Neural progenitor cell (in vitro differentiated cells): Measurements from ENCODE around the gene NPIPB2. TPM values are rescaled to one million over a fixed set of nuclear protein-coding genes. Genes with fewer than 3 reads are reported as not detected.
"Not testable (repeated sequence)": the region's sequence is repeated elsewhere in the genome, so short reads cannot be mapped to it uniquely, and the experiment has no call there.

ENCODE experiments used
- DNase-seq: peaks from one replicate; pipeline ENCODE4 v3.0.0-alpha.2; 2016; ENCODE audit warnings: low spot score
- H2AFZ ChIP-seq: fragments of 200-600 bp; sonication (generic); replicated peaks from 2 replicates; pipeline ENCODE4 v1.6.1; 2016; ENCODE audit warnings: antibody characterized with exemption
- H3F3A ChIP-seq: fragments of 200-600 bp; sonication (generic); 2 replicates; pipeline ENCODE4 v1.6.1; 2016; ENCODE audit warnings: antibody characterized with exemption, low read depth
- H3K27ac ChIP-seq: fragments of 200-600 bp; sonication (generic); 2 replicates; pipeline ENCODE4 v1.5.1; 2016; ENCODE audit warnings: mild to moderate bottlenecking
- H3K27me3 ChIP-seq: fragments of 200-600 bp; sonication (generic); 2 replicates; pipeline ENCODE4 v1.6.1; 2016; ENCODE audit warnings: mild to moderate bottlenecking, moderate library complexity
- H3K36me3 ChIP-seq: fragments of 200-600 bp; sonication (generic); 2 replicates; pipeline ENCODE4 v1.5.1; 2016
- H3K4me1 ChIP-seq: fragments of 200-600 bp; sonication (generic); 2 replicates; pipeline ENCODE4 v1.6.1; 2016; ENCODE audit warnings: mixed run types
- H3K4me2 ChIP-seq: fragments of 200-600 bp; sonication (generic); 2 replicates; pipeline ENCODE4 v1.6.1; 2016
- H3K4me3 ChIP-seq: fragments of 200-600 bp; sonication (generic); 2 replicates; pipeline ENCODE4 v1.5.1; 2016
- H3K79me2 ChIP-seq: fragments of 200-600 bp; sonication (generic); 2 replicates; pipeline ENCODE4 v1.6.1; 2016; ENCODE audit warnings: low read depth
- H3K9ac ChIP-seq: fragments of 200-600 bp; sonication (generic); 2 replicates; pipeline ENCODE4 v1.6.1; 2016
- H3K9me3 ChIP-seq: fragments of 200-600 bp; sonication (generic); 2 replicates; pipeline ENCODE4 v1.5.1; 2016; ENCODE audit warnings: low read depth
- H4K20me1 ChIP-seq: fragments of 200-600 bp; sonication (generic); 2 replicates; pipeline ENCODE4 v1.6.1; 2016; ENCODE audit warnings: low read depth
- H3K27ac Mint-ChIP-seq: 3 replicates; pipeline ENCODE4 v1.8.0; 2021; ENCODE audit warnings: mixed read lengths
- H3K27me3 Mint-ChIP-seq: 2 replicates; pipeline ENCODE4 v1.8.0; 2022; ENCODE audit warnings: low read depth, mild to moderate bottlenecking, inconsistent platforms, moderate library complexity, mixed read lengths; ENCODE audit not compliant: insufficient read depth
- H3K36me3 Mint-ChIP-seq: 3 replicates; pipeline ENCODE4 v1.8.0; 2021; ENCODE audit warnings: mixed read lengths
- H3K4me1 Mint-ChIP-seq: 3 replicates; pipeline ENCODE4 v1.8.0; 2021; ENCODE audit warnings: mixed read lengths
- H3K4me3 Mint-ChIP-seq: 3 replicates; pipeline ENCODE4 v1.8.0; 2021; ENCODE audit warnings: mild to moderate bottlenecking, moderate library complexity, mixed read lengths
- H3K9me3 Mint-ChIP-seq: 3 replicates; pipeline ENCODE4 v1.8.0; 2020; ENCODE audit warnings: mixed read lengths
- CTCF ChIP-seq: fragments of 200-600 bp; sonication (generic); IDR thresholded peaks from 2 replicates; pipeline ENCODE4 v1.5.1; 2017; ENCODE audit warnings: antibody characterized with exemption, mild to moderate bottlenecking
- EZH2 ChIP-seq: fragments of 200-600 bp; sonication (generic); IDR thresholded peaks from 2 replicates; pipeline ENCODE4 v1.6.1; 2017; ENCODE audit warnings: antibody characterized with exemption, mild to moderate bottlenecking, moderate library complexity
- EZH2phosphoT487 ChIP-seq: fragments of 200-600 bp; sonication (generic); IDR thresholded peaks from 2 replicates; pipeline ENCODE4 v1.6.1; 2017; ENCODE audit warnings: antibody characterized with exemption
- total RNA-seq: library from RNA; depleted of rRNA; stranded (reverse); fragments of >200 nt; gene quantifications from 2 replicates; pipeline ENCODE4 v1.2.3, GENCODE V29; 2015; ENCODE audit warnings: low replicate concordance

Gene NPIPB2
- total RNA-seq, 1 donor from 2014 or later, result 7.3 TPM

- Histone ChIP-seq H3K9me3 (no peaks in the 10 kb centered on the region), H3K4me2 (no peak overlapping the region), H2AFZ (no peak overlapping the region), H3K4me1 (peaks cover 9% of the 10 kb centered on the region), H3K27me3 (no peaks in the 10 kb centered on the region), H4K20me1 (no peaks in the 10 kb centered on the region), H3K4me3 (no peak overlapping the region), H3F3A (peaks cover 9% of the 10 kb centered on the region), H3K79me2 (no peaks in the 10 kb centered on the region), H3K9ac (no peak overlapping the region), H3K27ac (no peak overlapping the region), H3K36me3 (no peaks in the 10 kb centered on the region)
- Mint-ChIP-seq H3K36me3 (no peaks in the 10 kb centered on the region), H3K4me3 (no peak overlapping the region), H3K9me3 (no peaks in the 10 kb centered on the region), H3K4me1 (no peaks in the 10 kb centered on the region), H3K27me3 (peaks cover 2% of the 10 kb centered on the region), H3K27ac (no peak overlapping the region)
- TF ChIP-seq CTCF, result peak; percentile 56
- TF ChIP-seq EZH2phosphoT487, result no peak
- no peak for TF ChIP-seq EZH2
- peak; percentile 75 for DNase-seq
These were observed 7.7 kb upstream of the NPIPB2 start for GRCh38 chr16:11949527-11949926.

- Histone ChIP-seq H3K36me3 (no peaks in the 10 kb centered on the region), H3K79me2 (no peaks in the 10 kb centered on the region), H3K4me3 (no peak overlapping the region), H3K9ac (no peak overlapping the region), H4K20me1 (no peaks in the 10 kb centered on the region), H3K4me2 (no peak overlapping the region), H3F3A (peaks cover 9% of the 10 kb centered on the region), H3K9me3 (no peaks in the 10 kb centered on the region), H3K4me1 (peaks cover 9% of the 10 kb centered on the region), H3K27me3 (no peaks in the 10 kb centered on the region), H2AFZ (no peak overlapping the region), H3K27ac (no peak overlapping the region)
- Mint-ChIP-seq H3K27me3 (peaks cover 2% of the 10 kb centered on the region), H3K36me3 (no peaks in the 10 kb centered on the region), H3K4me1 (no peaks in the 10 kb centered on the region), H3K4me3 (no peak overlapping the region), H3K27ac (no peak overlapping the region), H3K9me3 (no peaks in the 10 kb centered on the region)
- TF ChIP-seq EZH2phosphoT487 (no peak), EZH2 (no peak), CTCF (no peak)
- no peak for DNase-seq
These were observed 7.0 kb upstream of the NPIPB2 start for GRCh38 chr16:11948819-11949218.

GRCh38 chr16:11946433-11946832 is 4.6 kb upstream of the NPIPB2 start:
- Histone ChIP-seq H3K4me2 (no peak overlapping the region), H3K27ac (no peak overlapping the region), H3K36me3 (no peaks in the 10 kb centered on the region), H3K4me1 (peaks cover 9% of the 10 kb centered on the region), H4K20me1 (no peaks in the 10 kb centered on the region), H3K79me2 (no peaks in the 10 kb centered on the region), H3K9ac (no peak overlapping the region), H2AFZ (no peak overlapping the region), H3F3A (peaks cover 9% of the 10 kb centered on the region), H3K9me3 (no peaks in the 10 kb centered on the region), H3K27me3 (no peaks in the 10 kb centered on the region), H3K4me3 (no peak overlapping the region)
- no peak overlapping the region for H3K4me3 Mint-ChIP-seq
- no peaks in the 10 kb centered on the region for H3K9me3 Mint-ChIP-seq
- H3K27ac Mint-ChIP-seq, result no peak overlapping the region
- H3K27me3 Mint-ChIP-seq, result peaks cover 2% of the 10 kb centered on the region
- no peaks in the 10 kb centered on the region for H3K36me3 Mint-ChIP-seq
- no peak for DNase-seq
- H3K4me1 Mint-ChIP-seq, result no peaks in the 10 kb centered on the region
- TF ChIP-seq EZH2 (no peak), EZH2phosphoT487 (no peak), CTCF (no peak)

- not testable (repeated sequence) for H3K4me1 Mint-ChIP-seq, H3K9me3 Mint-ChIP-seq, DNase-seq, H3K9me3 ChIP-seq, H3K4me3 Mint-ChIP-seq, H3K27ac ChIP-seq, H3K36me3 ChIP-seq, H3K27me3 Mint-ChIP-seq, H3K4me3 ChIP-seq, H3K9ac ChIP-seq, H3K4me2 ChIP-seq, H3K79me2 ChIP-seq, H3K27me3 ChIP-seq, H2AFZ ChIP-seq, H3K4me1 ChIP-seq, H3F3A ChIP-seq, H3K27ac Mint-ChIP-seq, H3K36me3 Mint-ChIP-seq, H4K20me1 ChIP-seq
These were observed 14.5 kb downstream of the NPIPB2 start for GRCh38 chr16:11927350-11927749.

GRCh38 chr16:11924046-11924445 is 17.8 kb downstream of the NPIPB2 start:
- H3K9ac ChIP-seq, H4K20me1 ChIP-seq, H3K36me3 Mint-ChIP-seq, H3K27ac ChIP-seq, H3K4me1 Mint-ChIP-seq, H3K27ac Mint-ChIP-seq, H3K4me2 ChIP-seq, H3K4me1 ChIP-seq, H3K4me3 Mint-ChIP-seq, H3K36me3 ChIP-seq, H3K9me3 Mint-ChIP-seq, H3K9me3 ChIP-seq, H3F3A ChIP-seq, DNase-seq, H2AFZ ChIP-seq, H3K27me3 ChIP-seq, H3K79me2 ChIP-seq, H3K4me3 ChIP-seq, H3K27me3 Mint-ChIP-seq: not testable (repeated sequence)
